ENCODE data around the gene NR1I2.

Gene NR1I2

DNA sequence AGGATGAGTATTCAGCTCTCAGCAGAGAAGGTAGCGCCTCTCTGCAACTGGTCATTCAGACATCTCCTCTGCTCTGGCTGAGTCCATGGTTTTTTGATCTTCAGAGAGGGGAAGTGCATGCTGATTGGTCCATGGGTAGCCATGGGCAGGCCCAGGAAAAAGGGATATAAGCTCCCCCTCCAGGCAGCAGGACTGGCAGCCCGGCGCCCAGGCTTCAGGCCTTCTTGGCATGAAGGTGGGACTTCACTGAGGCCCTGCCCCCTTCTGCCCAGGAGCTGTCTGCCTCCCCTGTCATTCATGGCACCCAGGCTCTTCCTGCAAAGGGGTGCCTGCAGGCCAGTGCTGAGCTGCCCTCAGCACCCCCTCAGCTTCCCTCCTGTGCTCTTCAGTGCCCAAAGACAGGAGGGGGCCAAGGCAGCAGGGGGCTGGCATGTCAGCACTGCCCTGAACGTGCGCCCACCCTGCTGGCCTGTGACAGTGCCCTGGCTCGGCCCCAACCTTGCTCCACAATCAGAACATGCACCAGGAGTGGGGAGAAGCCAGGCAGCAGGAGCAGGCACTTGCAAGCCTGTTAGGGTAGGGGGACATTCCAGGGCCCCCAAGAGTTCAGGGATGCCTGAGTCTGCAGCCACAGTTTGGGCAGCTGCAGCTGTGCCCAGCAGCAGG, 13.8 kb upstream of the NR1I2 start:
- H3K4me1 Mint-ChIP-seq (ENCODE audit: low read depth), result no peaks in the 10 kb centered on the region
- no peak overlapping the region for H3K4me3 Mint-ChIP-seq
- H3K27ac Mint-ChIP-seq, result no peak overlapping the region
- H3K9me3 Mint-ChIP-seq (ENCODE audit: low read depth), result no peaks in the 10 kb centered on the region
- H3K36me3 Mint-ChIP-seq, result no peaks in the 10 kb centered on the region
- peaks cover 5% of the 10 kb centered on the region for H3K27me3 Mint-ChIP-seq

DNA sequence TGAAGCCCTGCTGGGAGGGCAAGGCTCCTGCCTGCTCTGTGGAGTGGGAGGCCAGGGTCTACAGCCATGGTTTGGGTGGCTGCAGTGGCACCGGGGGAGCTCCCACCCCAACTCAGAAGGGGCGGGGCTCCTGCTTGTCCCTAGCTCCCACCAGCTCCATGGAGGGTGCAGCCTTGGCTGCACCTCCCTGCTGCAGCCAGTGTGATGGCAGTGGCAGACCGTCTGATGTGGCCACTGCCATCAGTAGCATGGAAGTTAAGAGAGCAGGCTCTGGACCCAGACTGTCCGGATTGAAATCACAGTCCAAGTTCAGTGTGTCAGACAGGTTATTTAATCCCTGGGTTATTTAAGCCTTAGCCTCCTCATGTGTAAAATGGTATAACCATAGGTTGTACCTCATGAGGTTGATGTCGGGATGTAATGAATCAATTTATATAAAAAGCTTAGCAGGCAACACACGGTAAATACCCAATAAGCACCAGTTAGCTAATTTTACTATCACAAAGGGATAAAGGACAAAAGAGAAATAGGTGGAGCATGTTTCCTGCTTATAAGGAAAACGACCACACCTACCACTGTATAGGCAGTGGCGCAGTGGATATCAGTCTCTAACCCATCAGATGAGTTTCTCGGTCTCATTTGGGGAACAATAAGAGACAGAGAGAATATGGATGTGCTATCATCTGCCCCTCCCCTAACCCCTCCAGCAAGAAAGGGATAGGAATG, 13.1 kb upstream of the NR1I2 start:
- no peaks in the 10 kb centered on the region for H3K9me3 Mint-ChIP-seq (ENCODE audit: low read depth)
- H3K36me3 Mint-ChIP-seq, result no peaks in the 10 kb centered on the region
- H3K4me3 Mint-ChIP-seq, result no peak overlapping the region
- no peaks in the 10 kb centered on the region for H3K4me1 Mint-ChIP-seq (ENCODE audit: low read depth)
- no peak overlapping the region for H3K27ac Mint-ChIP-seq
- peaks cover 2% of the 10 kb centered on the region for H3K27me3 Mint-ChIP-seq

- Mint-ChIP-seq H3K4me1 (ENCODE audit: low read depth) (no peaks in the 10 kb centered on the region), H3K36me3 (no peaks in the 10 kb centered on the region), H3K27me3 (peaks cover 2% of the 10 kb centered on the region), H3K4me3 (no peak overlapping the region), H3K27ac (no peak overlapping the region), H3K9me3 (ENCODE audit: low read depth) (no peaks in the 10 kb centered on the region)
Observed at GRCh38 chr3:119769394-119770149, 12.3 kb upstream of the NR1I2 start.

DNA sequence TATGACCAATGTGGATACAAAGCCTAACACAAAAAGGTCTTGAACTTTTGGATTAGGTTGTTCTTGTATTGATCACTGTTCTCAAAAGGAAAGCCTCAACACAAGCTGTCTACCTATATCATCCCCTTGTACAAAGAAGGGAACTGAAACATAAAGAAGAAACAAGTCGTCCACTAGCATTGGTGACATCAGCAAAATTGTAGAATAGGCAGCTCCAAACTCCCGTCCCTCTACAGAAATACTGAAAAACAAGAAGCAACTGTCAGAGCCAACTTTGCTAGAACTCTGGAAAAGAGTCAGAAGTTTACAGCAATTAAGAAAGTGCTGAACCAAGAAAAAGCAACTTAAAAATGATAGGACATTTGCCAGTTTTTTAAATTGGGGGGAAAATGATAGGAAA, 7.5 kb upstream of the NR1I2 start:
- peaks cover 5% of the 10 kb centered on the region for H3K36me3 Mint-ChIP-seq
- no peak overlapping the region for H3K4me3 Mint-ChIP-seq
- H3K4me1 Mint-ChIP-seq (ENCODE audit: low read depth), result no peaks in the 10 kb centered on the region
- H3K27ac Mint-ChIP-seq, result no peak overlapping the region
- peaks cover 10% of the 10 kb centered on the region for H3K9me3 Mint-ChIP-seq (ENCODE audit: low read depth)
- H3K27me3 Mint-ChIP-seq, result peaks cover 2% of the 10 kb centered on the region

DNA sequence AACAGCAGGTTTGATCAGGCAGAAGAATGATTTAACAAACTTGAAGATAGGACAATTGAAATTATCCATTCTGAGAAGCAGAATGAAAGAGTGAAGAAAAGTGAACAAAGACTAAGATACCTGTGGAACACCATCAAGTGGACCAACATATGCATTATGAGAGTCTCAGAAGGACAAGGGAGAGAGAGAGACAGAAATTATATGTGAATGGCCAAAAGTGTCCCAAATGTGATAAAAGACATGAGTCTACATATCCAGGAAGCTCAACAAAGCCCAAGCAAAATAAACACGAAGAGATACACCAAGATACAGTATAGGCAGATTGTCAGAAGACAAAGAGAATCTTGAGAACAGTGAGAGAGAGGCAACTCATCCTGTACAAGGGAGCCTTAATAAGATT, 5.6 kb upstream of the NR1I2 start:
- Mint-ChIP-seq H3K27ac (no peak overlapping the region), H3K4me1 (ENCODE audit: low read depth) (peaks cover 3% of the 10 kb centered on the region), H3K27me3 (peaks cover 2% of the 10 kb centered on the region), H3K4me3 (no peak overlapping the region), H3K36me3 (peaks cover 5% of the 10 kb centered on the region), H3K9me3 (ENCODE audit: low read depth) (peaks cover 10% of the 10 kb centered on the region)

DNA sequence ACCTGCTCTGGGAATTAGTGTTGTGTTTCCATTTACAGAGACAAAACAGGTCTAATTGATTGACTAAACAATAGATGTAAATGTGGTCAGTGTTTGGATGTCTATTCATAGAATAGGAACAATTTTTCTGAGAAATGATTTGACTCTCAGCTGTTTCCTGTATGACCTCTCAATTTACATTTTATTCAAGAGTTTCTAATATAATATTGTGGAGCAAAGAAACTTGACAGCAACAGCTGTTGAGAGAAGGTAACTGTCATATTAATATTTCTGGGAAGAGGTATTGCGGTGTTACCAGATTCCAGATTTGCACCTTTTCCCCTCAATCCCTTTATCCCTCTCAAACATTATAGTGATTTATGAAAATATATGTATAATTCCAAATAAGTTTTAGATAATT, 3.7 kb upstream of the NR1I2 start:
- peaks cover 5% of the 10 kb centered on the region for H3K36me3 Mint-ChIP-seq
- H3K4me1 Mint-ChIP-seq (ENCODE audit: low read depth), result peaks cover 3% of the 10 kb centered on the region
- no peaks in the 10 kb centered on the region for H3K27me3 Mint-ChIP-seq
- H3K4me3 Mint-ChIP-seq, result no peak overlapping the region
- H3K9me3 Mint-ChIP-seq (ENCODE audit: low read depth), result peaks cover 10% of the 10 kb centered on the region
- no peak overlapping the region for H3K27ac Mint-ChIP-seq

DNA sequence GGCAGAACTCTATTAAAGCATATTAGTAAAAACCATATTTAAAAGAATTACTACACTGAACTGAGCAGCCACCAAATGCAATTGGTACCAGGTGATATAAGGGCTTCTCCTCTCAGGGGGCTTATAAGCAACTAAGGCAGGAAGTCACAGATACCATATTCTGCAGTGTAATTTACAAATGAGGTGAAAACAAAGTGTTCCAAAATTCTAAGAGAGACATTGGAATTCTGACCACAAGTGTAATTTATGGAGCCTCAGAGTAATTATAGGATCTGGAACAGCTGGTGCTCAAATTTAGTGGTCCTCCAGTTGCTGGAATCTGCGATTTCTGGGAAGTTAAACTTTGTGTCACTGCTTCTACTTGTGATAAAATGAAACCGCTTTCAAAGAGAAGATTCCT, 3.1 kb upstream of the NR1I2 start:
- H3K9me3 Mint-ChIP-seq (ENCODE audit: low read depth), result peaks cover 10% of the 10 kb centered on the region
- peaks cover 5% of the 10 kb centered on the region for H3K36me3 Mint-ChIP-seq
- H3K4me1 Mint-ChIP-seq (ENCODE audit: low read depth), result peaks cover 3% of the 10 kb centered on the region
- H3K27me3 Mint-ChIP-seq, result no peaks in the 10 kb centered on the region
- H3K27ac Mint-ChIP-seq, result no peak overlapping the region
- no peak overlapping the region for H3K4me3 Mint-ChIP-seq

GRCh38 chr3:119779731-119780383, 2.0 kb upstream of the NR1I2 start:
- peaks cover 3% of the 10 kb centered on the region for H3K4me1 Mint-ChIP-seq (ENCODE audit: low read depth)
- H3K27ac Mint-ChIP-seq, result no peak overlapping the region

DNA sequence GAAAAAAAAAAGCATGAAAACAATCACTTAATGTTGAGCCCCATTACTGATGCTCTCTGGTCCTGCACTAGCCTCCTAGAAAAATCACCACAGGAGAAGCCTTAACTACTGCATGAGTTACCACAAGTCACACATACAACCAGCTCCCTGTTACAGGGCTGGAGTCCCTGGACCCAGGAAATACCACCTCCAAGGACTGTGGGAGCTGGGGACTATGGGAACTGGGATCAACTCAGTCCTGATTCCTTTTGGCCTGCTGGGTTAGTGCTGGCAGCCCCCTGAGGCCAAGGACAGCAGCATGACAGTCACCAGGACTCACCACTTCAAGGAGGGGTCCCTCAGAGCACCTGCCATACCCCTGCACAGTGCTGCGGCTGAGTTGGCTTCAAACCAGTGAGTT, 559 bp downstream of the NR1I2 start:
- no peak overlapping the region for H3K4me3 Mint-ChIP-seq

More at GRCh38 chr3:119779731-119780383, 2.0 kb upstream of the NR1I2 start:
- Mint-ChIP-seq H3K4me3 (no peak overlapping the region), H3K27me3 (no peaks in the 10 kb centered on the region), H3K9me3 (ENCODE audit: low read depth) (peaks cover 10% of the 10 kb centered on the region), H3K36me3 (peaks cover 5% of the 10 kb centered on the region)

GRCh38 chr3:119783255-119783654, 1.4 kb downstream of the NR1I2 start:
- Mint-ChIP-seq H3K27me3 (no peaks in the 10 kb centered on the region), H3K4me3 (no peak overlapping the region), H3K9me3 (ENCODE audit: low read depth) (no peaks in the 10 kb centered on the region), H3K4me1 (ENCODE audit: low read depth) (peaks cover 3% of the 10 kb centered on the region), H3K36me3 (no peaks in the 10 kb centered on the region), H3K27ac (no peak overlapping the region)

More for the DNA sequence above, 559 bp downstream of the NR1I2 start:
- Mint-ChIP-seq H3K36me3 (no peaks in the 10 kb centered on the region), H3K9me3 (ENCODE audit: low read depth) (no peaks in the 10 kb centered on the region), H3K27me3 (no peaks in the 10 kb centered on the region), H3K4me1 (ENCODE audit: low read depth) (peaks cover 3% of the 10 kb centered on the region), H3K27ac (no peak overlapping the region)

DNA sequence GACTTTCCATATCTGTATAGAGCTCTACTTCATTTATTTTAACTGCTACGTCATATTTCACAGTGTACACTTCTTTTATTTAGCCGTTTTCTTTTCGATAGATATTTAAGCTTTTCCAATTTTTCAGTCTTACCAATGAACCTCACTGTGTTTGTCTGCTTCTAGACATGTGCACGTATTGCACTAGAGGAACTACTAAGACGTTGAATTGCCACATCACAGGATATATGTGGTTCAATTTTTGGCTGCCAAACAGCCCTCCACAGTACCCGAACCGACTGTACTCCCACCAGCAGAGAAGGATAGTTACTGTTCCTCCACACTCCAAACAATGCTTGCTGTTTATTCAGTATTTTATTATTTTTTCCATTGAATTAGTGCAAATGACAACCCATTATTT, 2.0 kb downstream of the NR1I2 start:
- Mint-ChIP-seq H3K4me3 (no peak overlapping the region), H3K9me3 (ENCODE audit: low read depth) (no peaks in the 10 kb centered on the region), H3K4me1 (ENCODE audit: low read depth) (peaks cover 3% of the 10 kb centered on the region), H3K27ac (no peak overlapping the region), H3K27me3 (no peaks in the 10 kb centered on the region), H3K36me3 (no peaks in the 10 kb centered on the region)

DNA sequence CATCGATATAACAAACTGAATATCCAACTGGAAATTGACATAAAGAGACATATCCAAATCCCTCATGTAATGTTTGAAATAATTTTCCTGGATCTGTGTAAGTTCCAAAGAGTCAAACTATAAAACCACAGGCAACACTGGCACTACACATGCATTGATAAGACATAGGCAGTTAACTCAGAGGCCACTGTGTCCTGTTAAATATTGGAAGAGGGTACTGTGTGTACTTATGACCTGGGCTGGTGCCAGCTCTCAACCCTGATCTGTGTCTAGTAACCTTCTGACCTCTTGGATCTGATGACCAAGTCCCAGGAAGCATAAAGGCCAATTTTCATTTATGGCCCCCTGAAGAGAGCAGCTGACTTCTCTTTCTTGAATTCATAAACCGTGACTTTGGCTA, 4.5 kb downstream of the NR1I2 start:
- Mint-ChIP-seq H3K27me3 (no peaks in the 10 kb centered on the region), H3K36me3 (no peaks in the 10 kb centered on the region), H3K9me3 (ENCODE audit: low read depth) (no peaks in the 10 kb centered on the region), H3K4me3 (no peak overlapping the region), H3K4me1 (ENCODE audit: low read depth) (no peaks in the 10 kb centered on the region), H3K27ac (no peak overlapping the region)

- no peaks in the 10 kb centered on the region for H3K4me1 Mint-ChIP-seq (ENCODE audit: low read depth)
- no peaks in the 10 kb centered on the region for H3K9me3 Mint-ChIP-seq (ENCODE audit: low read depth)
- H3K4me3 Mint-ChIP-seq, result no peak overlapping the region
- no peak overlapping the region for H3K27ac Mint-ChIP-seq
- H3K27me3 Mint-ChIP-seq, result no peaks in the 10 kb centered on the region
- H3K36me3 Mint-ChIP-seq, result no peaks in the 10 kb centered on the region
Observed at GRCh38 chr3:119790369-119790768, 8.5 kb downstream of the NR1I2 start.

- Mint-ChIP-seq H3K36me3 (no peaks in the 10 kb centered on the region), H3K27ac (no peak overlapping the region), H3K9me3 (ENCODE audit: low read depth) (no peaks in the 10 kb centered on the region), H3K4me3 (no peak overlapping the region), H3K27me3 (peaks cover 4% of the 10 kb centered on the region), H3K4me1 (ENCODE audit: low read depth) (no peaks in the 10 kb centered on the region)
Observed at GRCh38 chr3:119792270-119792669, 10.4 kb downstream of the NR1I2 start.

- Mint-ChIP-seq H3K9me3 (ENCODE audit: low read depth) (no peaks in the 10 kb centered on the region), H3K27me3 (peaks cover 6% of the 10 kb centered on the region), H3K27ac (no peak overlapping the region), H3K4me1 (ENCODE audit: low read depth) (no peaks in the 10 kb centered on the region), H3K36me3 (no peaks in the 10 kb centered on the region), H3K4me3 (no peak overlapping the region)
Observed at GRCh38 chr3:119794401-119794800, 12.5 kb downstream of the NR1I2 start.

Measured in activated naive CD8-positive, alpha-beta T cell (primary cell).